Measurements from ENCODE around the gene FCGR3B.
A peak's percentile ranks its signal among the peaks of the same experiment; 100 is the strongest.
"Not testable (repeated sequence)": the region's sequence is repeated elsewhere in the genome, so short reads cannot be mapped to it uniquely, and the experiment has no call there.

Gene FCGR3B

DNA sequence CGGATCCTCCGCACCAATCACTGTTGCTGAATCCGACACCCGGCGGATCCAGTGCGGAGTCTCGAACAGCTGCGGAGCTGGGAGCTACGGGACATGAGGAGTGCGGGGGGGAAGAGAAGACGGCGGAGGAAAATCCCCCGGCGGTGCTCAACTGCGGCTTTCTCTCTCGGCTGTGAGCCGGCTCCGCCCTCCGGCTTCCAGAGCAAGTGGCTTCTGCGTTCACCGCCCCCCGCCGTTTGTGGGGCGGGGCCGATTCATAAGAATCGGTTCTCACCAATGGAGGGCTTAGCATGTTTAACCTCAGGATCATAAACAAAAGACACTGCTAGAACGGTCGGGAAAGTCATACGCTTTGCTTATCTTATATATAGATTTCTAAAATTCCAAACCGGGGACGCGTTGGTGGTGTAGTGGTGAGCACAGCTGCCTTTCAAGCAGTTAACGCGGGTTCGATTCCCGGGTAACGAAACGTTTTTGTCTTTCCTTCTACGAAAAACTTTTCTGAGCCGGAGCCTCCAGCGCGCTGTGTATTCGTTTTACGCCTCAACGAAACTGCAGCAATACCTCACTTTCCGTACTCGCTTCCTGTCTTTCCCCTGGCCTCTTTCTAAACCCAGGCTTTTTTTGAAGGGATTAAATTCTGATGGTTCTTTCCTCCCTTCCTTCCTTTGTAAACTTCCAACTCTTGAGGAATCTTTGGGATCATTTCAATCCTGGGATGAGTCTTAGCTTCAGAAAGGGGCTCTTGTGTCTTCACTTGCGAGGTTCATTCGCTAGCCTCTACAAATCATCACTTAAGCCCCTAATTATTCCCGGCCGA lies 18.4 kb downstream of the FCGR3B start:
- WGBS (ENCODE audit: insufficient coverage): 0% methylated on average over 23 of the region's 51 CpGs
- peak; percentile 96 to 99 (median 98) for DNase-seq
- CTCF ChIA-PET; H3K36me3 ChIP-seq (ENCODE audit: control insufficient read depth in 4 of 4, insufficient read depth in 4 of 4, low read length in 3 of 4); H3K4me1 ChIP-seq (ENCODE audit: control extremely low read depth in 1 of 4, control insufficient read depth in 4 of 4, insufficient read depth in 4 of 4, low read length in 3 of 4); H3K27me3 ChIP-seq (replicated peaks in 2 of 5; ENCODE audit: control insufficient read depth in 4 of 5, insufficient read depth in 5 of 5, low read length in 4 of 5); H3K9me3 ChIP-seq (ENCODE audit: control extremely low read depth in 1 of 5, control insufficient read depth in 4 of 5, insufficient read depth in 2 of 5, low read depth in 1 of 5, low read length in 4 of 5); POLR2A ChIA-PET: not testable (repeated sequence)
- peak overlapping the region; percentile 35 to 81 (median 69) for H3K4me3 ChIP-seq (ENCODE audit: control insufficient read depth in 1 of 7, extremely low read depth in 1 of 7, insufficient read depth in 4 of 7, low read depth in 2 of 7, low read length in 6 of 7)
- peak overlapping the region in 1 of 2 experiments; percentile 84 for H3K27ac ChIP-seq (ENCODE audit: insufficient read depth in 1 of 2, low read depth in 1 of 2, low read length in 2 of 2, poor library complexity in 1 of 2, severe bottlenecking in 2 of 2)

DNA sequence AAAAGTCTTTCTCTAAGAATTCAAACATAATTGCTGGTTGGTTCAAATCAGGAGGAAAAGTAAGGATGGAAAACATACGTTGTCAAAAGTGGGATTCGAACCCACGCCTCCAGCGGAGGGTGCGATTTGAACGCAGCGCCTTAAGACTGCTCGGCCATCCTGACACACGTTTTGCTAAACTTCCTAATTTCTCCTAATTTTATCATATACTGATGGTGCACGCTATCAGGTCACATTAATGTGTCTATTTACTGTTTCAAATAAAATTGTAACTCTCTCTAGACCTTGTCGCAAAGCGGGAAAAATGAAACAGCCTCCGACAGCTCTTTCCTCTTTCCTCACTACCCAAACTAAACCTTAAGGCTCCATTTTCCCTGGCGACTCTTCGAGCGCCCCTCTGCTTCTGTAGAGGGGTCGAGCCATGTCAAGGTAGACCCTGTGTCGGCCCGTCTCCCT lies 19.1 kb downstream of the FCGR3B start:
- Histone ChIP-seq H3K4me3 (ENCODE audit: control insufficient read depth in 1 of 7, extremely low read depth in 1 of 7, insufficient read depth in 4 of 7, low read depth in 2 of 7, low read length in 6 of 7) (peak overlapping the region; percentile 35 to 81 (median 69)), H3K27ac (ENCODE audit: insufficient read depth in 1 of 2, low read depth in 1 of 2, low read length in 2 of 2, poor library complexity in 1 of 2, severe bottlenecking in 2 of 2) (peak overlapping the region in 1 of 2 experiments; percentile 74)
- H3K4me1 ChIP-seq (ENCODE audit: control extremely low read depth in 1 of 4, control insufficient read depth in 4 of 4, insufficient read depth in 4 of 4, low read length in 3 of 4); POLR2A ChIA-PET; H3K9me3 ChIP-seq (ENCODE audit: control extremely low read depth in 1 of 5, control insufficient read depth in 4 of 5, insufficient read depth in 2 of 5, low read depth in 1 of 5, low read length in 4 of 5); CTCF ChIA-PET; H3K36me3 ChIP-seq (ENCODE audit: control insufficient read depth in 4 of 4, insufficient read depth in 4 of 4, low read length in 3 of 4); H3K27me3 ChIP-seq (replicated peaks in 2 of 5; ENCODE audit: control insufficient read depth in 4 of 5, insufficient read depth in 5 of 5, low read length in 4 of 5): not testable (repeated sequence)
- DNase-seq: peak; percentile 46 to 76 (median 73)
- WGBS (ENCODE audit: insufficient coverage): 8% methylated on average over 2 of the region's 19 CpGs

DNA sequence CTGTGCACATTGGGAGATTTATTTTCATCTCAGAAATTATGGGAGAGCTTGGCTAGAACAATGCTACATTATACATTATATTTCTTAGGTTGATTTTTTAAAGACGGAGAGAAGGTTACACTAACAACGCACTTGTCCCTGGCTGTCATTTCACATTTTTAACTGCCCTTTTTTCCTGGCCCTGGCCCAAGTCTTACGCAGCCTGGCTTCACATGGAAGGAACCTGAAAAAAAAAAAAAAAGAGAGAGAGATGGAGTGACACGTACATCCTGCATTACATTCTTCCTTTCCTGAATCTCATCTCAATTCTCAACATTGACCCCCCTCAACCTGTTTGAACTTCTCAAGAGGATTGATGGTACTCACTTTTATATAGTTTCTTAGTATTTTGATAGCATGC lies 20.8 kb downstream of the FCGR3B start:
- H3K4me3 ChIP-seq (ENCODE audit: control insufficient read depth in 1 of 7, extremely low read depth in 1 of 7, insufficient read depth in 4 of 7, low read depth in 2 of 7, low read length in 6 of 7); POLR2A ChIA-PET; CTCF ChIA-PET; H3K36me3 ChIP-seq (ENCODE audit: control insufficient read depth in 4 of 4, insufficient read depth in 4 of 4, low read length in 3 of 4); H3K9me3 ChIP-seq (ENCODE audit: control extremely low read depth in 1 of 5, control insufficient read depth in 4 of 5, insufficient read depth in 2 of 5, low read depth in 1 of 5, low read length in 4 of 5); H3K27ac ChIP-seq (ENCODE audit: insufficient read depth in 1 of 2, low read depth in 1 of 2, low read length in 2 of 2, poor library complexity in 1 of 2, severe bottlenecking in 2 of 2); H3K4me1 ChIP-seq (ENCODE audit: control extremely low read depth in 1 of 4, control insufficient read depth in 4 of 4, insufficient read depth in 4 of 4, low read length in 3 of 4): not testable (repeated sequence)
- peak in 2 of 3 donors; percentile 44 to 56 for DNase-seq
- WGBS (ENCODE audit: insufficient coverage): 40% methylated on average over 2 of the region's 4 CpGs
- H3K27me3 ChIP-seq (replicated peaks in 2 of 5; ENCODE audit: control insufficient read depth in 4 of 5, insufficient read depth in 5 of 5, low read length in 4 of 5): peaks cover 0 to 20% (median 8%) of the 10 kb centered on the region in 5 experiments

DNA sequence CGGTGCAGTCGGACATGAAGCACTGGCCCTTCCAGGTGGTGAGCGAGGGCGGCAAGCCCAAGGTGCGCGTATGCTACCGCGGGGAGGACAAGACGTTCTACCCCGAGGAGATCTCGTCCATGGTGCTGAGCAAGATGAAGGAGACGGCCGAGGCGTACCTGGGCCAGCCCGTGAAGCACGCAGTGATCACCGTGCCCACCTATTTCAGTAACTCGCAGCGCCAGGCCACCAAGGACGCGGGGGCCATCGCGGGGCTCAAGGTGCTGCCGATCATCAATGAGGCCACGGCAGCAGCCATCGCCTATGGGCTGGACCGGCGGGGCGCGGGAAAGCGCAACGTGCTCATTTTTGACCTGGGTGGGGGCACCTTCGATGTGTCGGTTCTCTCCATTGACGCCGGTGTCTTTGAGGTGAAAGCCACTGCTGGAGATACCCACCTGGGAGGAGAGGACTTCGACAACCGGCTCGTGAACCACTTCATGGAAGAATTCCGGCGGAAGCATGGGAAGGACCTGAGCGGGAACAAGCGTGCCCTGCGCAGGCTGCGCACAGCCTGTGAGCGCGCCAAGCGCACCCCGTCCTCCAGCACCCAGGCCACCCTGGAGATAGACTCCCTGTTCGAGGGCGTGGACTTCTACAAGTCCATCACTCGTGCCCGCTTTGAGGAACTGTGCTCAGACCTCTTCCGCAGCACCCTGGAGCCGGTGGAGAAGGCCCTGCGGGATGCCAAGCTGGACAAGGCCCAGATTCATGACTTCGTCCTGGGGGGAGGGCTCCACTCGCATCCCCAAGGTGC lies 24.2 kb downstream of the FCGR3B start:
- H3K4me3 ChIP-seq (ENCODE audit: control insufficient read depth in 1 of 7, extremely low read depth in 1 of 7, insufficient read depth in 4 of 7, low read depth in 2 of 7, low read length in 6 of 7); DNase-seq; POLR2A ChIA-PET; CTCF ChIA-PET; H3K4me1 ChIP-seq (ENCODE audit: control extremely low read depth in 1 of 4, control insufficient read depth in 4 of 4, insufficient read depth in 4 of 4, low read length in 3 of 4); H3K27ac ChIP-seq (ENCODE audit: insufficient read depth in 1 of 2, low read depth in 1 of 2, low read length in 2 of 2, poor library complexity in 1 of 2, severe bottlenecking in 2 of 2); H3K9me3 ChIP-seq (ENCODE audit: control extremely low read depth in 1 of 5, control insufficient read depth in 4 of 5, insufficient read depth in 2 of 5, low read depth in 1 of 5, low read length in 4 of 5); H3K36me3 ChIP-seq (ENCODE audit: control insufficient read depth in 4 of 4, insufficient read depth in 4 of 4, low read length in 3 of 4): not testable (repeated sequence)
- WGBS (ENCODE audit: insufficient coverage): 81% methylated on average over 19 of the region's 58 CpGs
- peaks cover 0 to 34% (median 11%) of the 10 kb centered on the region in 5 experiments for H3K27me3 ChIP-seq (replicated peaks in 2 of 5; ENCODE audit: control insufficient read depth in 4 of 5, insufficient read depth in 5 of 5, low read length in 4 of 5)

DNA sequence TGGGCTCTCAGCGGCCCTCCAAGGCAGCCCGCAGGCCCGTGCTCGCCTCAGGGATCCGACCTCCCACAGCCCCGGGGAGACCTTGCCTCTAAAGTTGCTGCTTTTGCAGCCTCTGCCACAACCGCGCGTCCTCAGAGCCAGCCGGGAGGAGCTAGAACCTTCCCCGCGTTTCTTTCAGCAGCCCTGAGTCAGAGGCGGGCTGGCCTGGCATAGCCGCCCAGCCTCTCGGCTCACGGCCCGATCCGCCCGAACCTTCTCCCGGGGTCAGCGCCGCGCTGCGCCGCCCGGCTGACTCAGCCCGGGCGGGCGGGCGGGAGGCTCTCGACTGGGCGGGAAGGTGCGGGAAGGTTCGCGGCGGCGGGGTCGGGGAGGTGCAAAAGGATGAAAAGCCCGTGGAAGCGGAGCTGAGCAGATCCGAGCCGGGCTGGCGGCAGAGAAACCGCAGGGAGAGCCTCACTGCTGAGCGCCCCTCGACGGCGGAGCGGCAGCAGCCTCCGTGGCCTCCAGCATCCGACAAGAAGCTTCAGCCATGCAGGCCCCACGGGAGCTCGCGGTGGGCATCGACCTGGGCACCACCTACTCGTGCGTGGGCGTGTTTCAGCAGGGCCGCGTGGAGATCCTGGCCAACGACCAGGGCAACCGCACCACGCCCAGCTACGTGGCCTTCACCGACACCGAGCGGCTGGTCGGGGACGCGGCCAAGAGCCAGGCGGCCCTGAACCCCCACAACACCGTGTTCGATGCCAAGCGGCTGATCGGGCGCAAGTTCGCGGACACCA lies 25.0 kb downstream of the FCGR3B start:
- POLR2A ChIA-PET; H3K9me3 ChIP-seq (ENCODE audit: control extremely low read depth in 1 of 5, control insufficient read depth in 4 of 5, insufficient read depth in 2 of 5, low read depth in 1 of 5, low read length in 4 of 5); H3K36me3 ChIP-seq (ENCODE audit: control insufficient read depth in 4 of 4, insufficient read depth in 4 of 4, low read length in 3 of 4); H3K27ac ChIP-seq (ENCODE audit: insufficient read depth in 1 of 2, low read depth in 1 of 2, low read length in 2 of 2, poor library complexity in 1 of 2, severe bottlenecking in 2 of 2); H3K4me3 ChIP-seq (ENCODE audit: control insufficient read depth in 1 of 7, extremely low read depth in 1 of 7, insufficient read depth in 4 of 7, low read depth in 2 of 7, low read length in 6 of 7); CTCF ChIA-PET; H3K4me1 ChIP-seq (ENCODE audit: control extremely low read depth in 1 of 4, control insufficient read depth in 4 of 4, insufficient read depth in 4 of 4, low read length in 3 of 4): not testable (repeated sequence)
- DNase-seq: peak in 1 of 3 donors; percentile 18
- WGBS (ENCODE audit: insufficient coverage): 35% methylated on average over 37 of the region's 78 CpGs
- H3K27me3 ChIP-seq (replicated peaks in 2 of 5; ENCODE audit: control insufficient read depth in 4 of 5, insufficient read depth in 5 of 5, low read length in 4 of 5): peaks cover 0 to 35% (median 11%) of the 10 kb centered on the region in 5 experiments

DNA sequence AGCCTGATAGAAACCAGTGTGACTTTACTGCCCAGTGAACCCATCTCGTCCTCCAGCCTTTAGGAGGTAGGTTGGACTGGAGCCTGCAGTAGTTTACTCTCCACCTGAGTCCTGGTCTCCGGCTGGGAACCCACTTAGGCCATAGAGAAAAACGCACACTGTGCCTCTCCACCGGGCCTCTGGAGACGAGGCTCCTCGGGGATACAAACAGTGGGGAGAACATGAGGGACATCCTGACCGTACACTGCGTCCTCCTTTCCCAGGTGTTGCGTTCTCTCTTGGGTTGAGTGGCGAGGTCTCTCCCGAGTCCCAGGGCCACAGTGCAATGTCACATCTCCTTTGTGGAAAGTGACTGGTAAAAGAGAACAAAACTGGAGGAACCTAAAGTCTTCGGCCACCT lies 26.0 kb downstream of the FCGR3B start:
- H3K9me3 ChIP-seq (ENCODE audit: control extremely low read depth in 1 of 5, control insufficient read depth in 4 of 5, insufficient read depth in 2 of 5, low read depth in 1 of 5, low read length in 4 of 5); H3K27ac ChIP-seq (ENCODE audit: insufficient read depth in 1 of 2, low read depth in 1 of 2, low read length in 2 of 2, poor library complexity in 1 of 2, severe bottlenecking in 2 of 2); DNase-seq; H3K4me3 ChIP-seq (ENCODE audit: control insufficient read depth in 1 of 7, extremely low read depth in 1 of 7, insufficient read depth in 4 of 7, low read depth in 2 of 7, low read length in 6 of 7); POLR2A ChIA-PET; CTCF ChIA-PET; H3K36me3 ChIP-seq (ENCODE audit: control insufficient read depth in 4 of 4, insufficient read depth in 4 of 4, low read length in 3 of 4); H3K4me1 ChIP-seq (ENCODE audit: control extremely low read depth in 1 of 4, control insufficient read depth in 4 of 4, insufficient read depth in 4 of 4, low read length in 3 of 4): not testable (repeated sequence)
- WGBS (ENCODE audit: insufficient coverage): 96% methylated on average over 5 of the region's 12 CpGs
- peaks cover 0 to 38% (median 11%) of the 10 kb centered on the region in 5 experiments for H3K27me3 ChIP-seq (replicated peaks in 2 of 5; ENCODE audit: control insufficient read depth in 4 of 5, insufficient read depth in 5 of 5, low read length in 4 of 5)

Data from common myeloid progenitor, CD34-positive (primary cell).